Ectodermal cell (in vitro differentiated cells): ENCODE measurements around the gene WDR33.

Experiments
- H3K27ac ChIP-seq: 2 replicates; pipeline ENCODE4 v1.7.0; 2013; ENCODE audit warnings: mild to moderate bottlenecking, low read depth, low read length; ENCODE audit not compliant: insufficient read depth, poor library complexity, severe bottlenecking
- H3K27me3 ChIP-seq: 2 replicates; pipeline ENCODE4 v1.7.0; 2013; ENCODE audit warnings: mild to moderate bottlenecking, low read length; ENCODE audit not compliant: insufficient read depth, control insufficient read depth, poor library complexity, severe bottlenecking
- H3K36me3 ChIP-seq: one replicate; pipeline ENCODE4 v1.7.0; 2013; ENCODE audit warnings: low read length; ENCODE audit not compliant: control insufficient read depth, insufficient read depth
- H3K4me1 ChIP-seq: one replicate; pipeline ENCODE4 v1.7.0; 2013; ENCODE audit warnings: low read length; ENCODE audit not compliant: control insufficient read depth, insufficient read depth
- H3K4me3 ChIP-seq: 2 replicates; pipeline ENCODE4 v1.7.0; 2013; ENCODE audit warnings: low read depth, low read length, control low read depth; ENCODE audit not compliant: insufficient read depth
- H3K9me3 ChIP-seq: 2 replicates; pipeline ENCODE4 v1.7.0; 2013; ENCODE audit warnings: mild to moderate bottlenecking, low read length, moderate library complexity; ENCODE audit not compliant: control insufficient read depth
- WGBS, 2 experiments: methylation state at CpG; one replicate each; pipeline ENCODE4 v1.1.7; 2013; ENCODE audit warnings: missing lambda C conversion rate in 2 of 2; 5-methylcytosine and 5-hydroxymethylcytosine counted together

The WDR33 gene

GRCh38 chr2:127721978-127722355 is 89.0 kb downstream of the WDR33 start:
- no peaks in the 10 kb centered on the region for H3K9me3 ChIP-seq
- no peaks in the 10 kb centered on the region for H3K27me3 ChIP-seq
- no peak overlapping the region for H3K4me3 ChIP-seq
- 96 to 100% methylated on average over 1 to 2 of the region's 2 CpGs for WGBS, 2 experiments
- H3K27ac ChIP-seq = no peak overlapping the region
- H3K36me3 ChIP-seq = peaks cover 30% of the 10 kb centered on the region
- no peaks in the 10 kb centered on the region for H3K4me1 ChIP-seq

- WGBS, 2 experiments = 93 to 97% methylated on average over 6 of the region's 6 CpGs
Observed at GRCh38 chr2:127721311-127721977, 89.5 kb downstream of the WDR33 start.

GRCh38 chr2:127719301-127720218 is 91.4 kb downstream of the WDR33 start:
- no peaks in the 10 kb centered on the region for H3K27me3 ChIP-seq
- no peak overlapping the region for H3K4me3 ChIP-seq
- H3K9me3 ChIP-seq = no peaks in the 10 kb centered on the region
- 93 to 96% methylated on average over 13 of the region's 13 CpGs for WGBS, 2 experiments
- H3K4me1 ChIP-seq = peaks cover 13% of the 10 kb centered on the region
- H3K36me3 ChIP-seq = peaks cover 30% of the 10 kb centered on the region
- no peak overlapping the region for H3K27ac ChIP-seq

More at GRCh38 chr2:127721311-127721977, 89.5 kb downstream of the WDR33 start:
- H3K27me3 ChIP-seq = no peaks in the 10 kb centered on the region
- no peak overlapping the region for H3K4me3 ChIP-seq
- no peak overlapping the region for H3K27ac ChIP-seq
- H3K4me1 ChIP-seq = no peaks in the 10 kb centered on the region
- peaks cover 30% of the 10 kb centered on the region for H3K36me3 ChIP-seq
- no peaks in the 10 kb centered on the region for H3K9me3 ChIP-seq

DNA sequence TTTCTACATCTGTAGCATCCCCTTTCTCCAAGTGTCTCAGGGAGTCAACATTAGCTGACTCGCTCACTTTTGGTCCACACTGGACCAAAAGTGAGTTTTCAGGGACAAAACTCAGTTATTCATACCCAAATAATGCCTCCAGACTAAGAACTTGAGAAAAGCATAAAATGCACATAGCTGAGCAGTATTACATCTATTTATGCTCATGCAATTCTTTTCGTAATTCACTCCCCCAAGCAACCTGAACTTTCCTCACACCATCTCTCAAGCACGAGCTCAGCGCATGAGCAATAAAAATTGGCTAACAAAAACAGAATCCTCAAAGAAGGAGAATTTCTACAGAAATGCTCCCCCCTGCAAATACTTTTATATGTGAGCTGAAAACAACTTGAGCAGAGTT is 92.7 kb downstream of the WDR33 start:
- Histone ChIP-seq H3K9me3 (no peaks in the 10 kb centered on the region), H3K27me3 (no peaks in the 10 kb centered on the region), H3K36me3 (peaks cover 30% of the 10 kb centered on the region), H3K27ac (no peak overlapping the region), H3K4me1 (peaks cover 13% of the 10 kb centered on the region), H3K4me3 (no peak overlapping the region)
- WGBS, 2 experiments = 92 to 95% methylated on average over 4 of the region's 4 CpGs

DNA sequence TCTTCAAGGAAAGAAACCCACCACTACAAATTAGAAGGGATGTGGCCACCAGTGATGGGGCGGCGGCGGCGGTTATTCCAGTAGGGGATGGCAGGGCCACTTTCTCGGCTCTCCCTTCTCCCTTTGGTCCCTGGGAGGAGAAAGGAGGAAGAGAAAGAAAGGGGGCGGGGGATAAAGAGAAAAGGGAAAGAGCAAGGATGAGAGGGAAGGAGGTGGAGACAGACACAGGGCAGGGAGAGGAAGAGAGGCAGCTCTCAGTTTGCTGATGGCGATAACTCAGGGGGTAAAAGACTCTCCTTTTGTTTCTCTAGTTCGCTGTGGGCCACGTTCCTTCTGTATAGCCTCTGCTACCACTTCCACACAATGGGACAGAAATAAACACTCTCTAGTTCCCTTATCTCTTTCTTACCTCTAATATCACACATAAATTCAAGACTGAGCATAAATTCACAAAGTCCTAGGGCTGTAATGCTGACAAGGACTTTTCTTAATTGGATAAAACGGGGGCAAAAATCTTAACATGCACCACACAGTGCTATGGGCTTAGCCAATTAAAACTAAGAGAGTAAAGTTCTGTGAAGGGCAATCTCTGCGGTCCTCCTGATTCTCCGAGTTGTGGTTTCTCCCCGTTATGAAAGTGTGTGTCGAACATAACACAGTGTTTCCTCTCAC is 95.1 kb downstream of the WDR33 start:
- H3K9me3 ChIP-seq = no peaks in the 10 kb centered on the region
- peaks cover 17% of the 10 kb centered on the region for H3K36me3 ChIP-seq
- H3K27me3 ChIP-seq = no peaks in the 10 kb centered on the region
- H3K4me3 ChIP-seq = no peak overlapping the region
- H3K27ac ChIP-seq = no peak overlapping the region
- WGBS, 2 experiments = 77 to 79% methylated on average over 14 of the region's 14 CpGs
- peaks cover 13% of the 10 kb centered on the region for H3K4me1 ChIP-seq

GRCh38 chr2:127713562-127713961 is 97.4 kb downstream of the WDR33 start:
- Histone ChIP-seq H3K4me1 (peaks cover 13% of the 10 kb centered on the region), H3K36me3 (peaks cover 12% of the 10 kb centered on the region), H3K27me3 (no peaks in the 10 kb centered on the region), H3K9me3 (no peaks in the 10 kb centered on the region), H3K27ac (no peak overlapping the region), H3K4me3 (no peak overlapping the region)
- WGBS, 2 experiments = 95% methylated on average over 25 of the region's 25 CpGs

DNA sequence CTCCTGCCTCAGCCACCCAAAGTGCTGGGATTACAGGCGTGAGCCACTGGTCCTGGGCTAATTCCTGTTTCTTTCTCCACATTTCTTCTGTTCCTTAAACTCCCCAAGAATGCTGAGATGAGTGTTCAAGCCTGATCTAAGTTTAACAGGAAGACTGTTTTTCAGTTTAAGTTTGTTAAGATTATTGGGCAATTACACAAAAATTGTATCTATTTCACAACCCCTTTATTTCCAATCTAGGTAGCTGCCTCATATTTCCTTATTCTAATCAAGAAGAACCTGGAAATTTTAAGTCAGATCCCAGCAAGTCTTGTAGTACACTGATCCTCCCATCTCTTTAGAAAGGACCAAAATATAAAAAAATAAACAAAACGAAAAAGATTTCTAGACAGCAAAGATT is 98.0 kb downstream of the WDR33 start:
- WGBS, 2 experiments = 94% methylated on average over 2 of the region's 2 CpGs

GRCh38 chr2:127709336-127709735 is 101.6 kb downstream of the WDR33 start:
- H3K36me3 ChIP-seq = peaks cover 29% of the 10 kb centered on the region

More for the DNA sequence above, 98.0 kb downstream of the WDR33 start:
- H3K27me3 ChIP-seq = no peaks in the 10 kb centered on the region
- no peaks in the 10 kb centered on the region for H3K9me3 ChIP-seq
- H3K4me1 ChIP-seq = peaks cover 13% of the 10 kb centered on the region
- peaks cover 17% of the 10 kb centered on the region for H3K36me3 ChIP-seq
- no peak overlapping the region for H3K4me3 ChIP-seq
- H3K27ac ChIP-seq = no peak overlapping the region

DNA sequence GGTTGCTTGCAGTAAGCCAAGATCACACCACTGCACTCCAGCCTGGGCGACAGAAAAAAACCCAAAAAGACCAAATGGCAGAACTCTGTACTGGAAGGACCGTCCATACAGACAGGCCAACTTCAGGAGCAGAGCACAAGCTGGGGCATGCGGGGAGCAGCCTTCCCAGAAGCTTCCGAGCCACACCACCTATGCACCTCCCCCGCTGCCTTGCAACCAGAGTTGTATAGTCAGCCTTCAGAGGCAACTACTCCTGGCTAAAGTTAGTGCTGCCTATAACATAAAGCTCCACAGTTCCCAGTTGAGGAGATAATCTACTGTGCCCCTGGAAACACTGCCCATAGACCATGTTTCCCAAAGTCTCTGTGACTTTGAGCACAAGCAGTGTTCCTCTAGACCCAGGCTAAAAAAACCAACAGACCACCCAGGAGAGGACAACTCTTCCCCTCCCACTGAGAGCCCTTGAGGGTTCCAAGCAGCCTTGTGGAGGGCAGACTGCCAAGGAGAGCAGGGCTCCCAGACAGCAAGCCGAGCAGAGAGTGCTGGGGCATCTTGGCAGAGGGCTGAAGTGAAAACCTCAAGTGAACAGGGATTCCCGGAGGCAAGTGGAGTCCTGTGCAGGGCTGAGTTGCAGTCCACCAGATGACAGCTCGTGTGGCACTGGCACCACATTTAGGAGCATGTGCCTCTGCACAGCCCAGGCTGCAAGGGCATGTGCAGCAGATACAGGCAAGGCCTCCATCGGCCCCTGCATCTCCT is 102.9 kb downstream of the WDR33 start:
- Histone ChIP-seq H3K27ac (no peak overlapping the region), H3K4me1 (peaks cover 2% of the 10 kb centered on the region), H3K36me3 (peaks cover 33% of the 10 kb centered on the region), H3K9me3 (no peaks in the 10 kb centered on the region), H3K4me3 (no peak overlapping the region), H3K27me3 (no peaks in the 10 kb centered on the region)
- 94 to 96% methylated on average over 9 of the region's 9 CpGs for WGBS, 2 experiments

More at GRCh38 chr2:127709336-127709735, 101.6 kb downstream of the WDR33 start:
- H3K4me3 ChIP-seq = no peak overlapping the region
- no peak overlapping the region for H3K27ac ChIP-seq
- no peaks in the 10 kb centered on the region for H3K27me3 ChIP-seq
- WGBS, 2 experiments = 94 to 95% methylated on average over 13 of the region's 13 CpGs
- H3K4me1 ChIP-seq = no peaks in the 10 kb centered on the region
- H3K9me3 ChIP-seq = no peaks in the 10 kb centered on the region
